Astrocyte (in vitro differentiated cells and primary cell): ENCODE results near the gene THBS4. TPM values are rescaled to one million over a fixed set of nuclear protein-coding genes. Genes with fewer than 3 reads are reported as not detected.

Source experiments
- DNase-seq: peaks from one replicate; pipeline ENCODE4 v3.0.0-alpha.2; 2010; ENCODE audit warnings: low read depth
- FAIRE-seq: peaks from 2 replicates; lab custom pipeline; 2011; peaks lifted over from hg19 to GRCh38; lab: Jason Lieb, UNC
- H2AFZ ChIP-seq: 2 replicates; pipeline ENCODE4 v1.6.0; 2012; ENCODE audit warnings: low read depth, low read length, inconsistent platforms
- H3K27ac ChIP-seq: 2 replicates; pipeline ENCODE4 v1.5.1; 2011; ENCODE audit warnings: low read depth, low read length, inconsistent platforms
- H3K27me3 ChIP-seq: 2 replicates; pipeline ENCODE4 v1.6.0; 2011; ENCODE audit warnings: low read length, inconsistent platforms; ENCODE audit not compliant: insufficient read depth
- H3K36me3 ChIP-seq: 2 replicates; pipeline ENCODE4 v1.5.1; 2011; ENCODE audit warnings: low read length, inconsistent platforms; ENCODE audit not compliant: insufficient read depth
- H3K4me1 ChIP-seq: 2 replicates; pipeline ENCODE4 v1.5.1; 2011; ENCODE audit warnings: low read length, inconsistent platforms; ENCODE audit not compliant: insufficient read depth
- H3K4me2 ChIP-seq: 2 replicates; pipeline ENCODE4 v1.6.0; 2012; ENCODE audit warnings: low read length, inconsistent platforms
- H3K4me3 ChIP-seq: 2 replicates; pipeline ENCODE4 v1.5.1; 2011; ENCODE audit warnings: low read depth, mild to moderate bottlenecking, low read length, inconsistent platforms; ENCODE audit not compliant: insufficient read depth
- H3K79me2 ChIP-seq: 2 replicates; pipeline ENCODE4 v1.6.0; 2012; ENCODE audit warnings: mild to moderate bottlenecking, low read length, inconsistent platforms; ENCODE audit not compliant: insufficient read depth
- H3K9ac ChIP-seq: 2 replicates; pipeline ENCODE4 v1.6.0; 2012; ENCODE audit warnings: mild to moderate bottlenecking, low read length, inconsistent platforms
- H3K9me3 ChIP-seq: 2 replicates; pipeline ENCODE4 v1.5.1; 2012; ENCODE audit warnings: low read depth, mild to moderate bottlenecking, low read length, inconsistent platforms; ENCODE audit not compliant: insufficient read depth
- H4K20me1 ChIP-seq: 2 replicates; pipeline ENCODE4 v1.6.0; 2012; ENCODE audit warnings: low read length, inconsistent platforms; ENCODE audit not compliant: insufficient read depth
- H3K27ac Mint-ChIP-seq: one replicate; pipeline ENCODE4 v1.8.0; 2021; ENCODE audit warnings: mild to moderate bottlenecking, mixed read lengths; ENCODE audit not compliant: unreplicated experiment
- H3K27me3 Mint-ChIP-seq: one replicate; pipeline ENCODE4 v1.8.0; 2021; ENCODE audit warnings: low read depth, mixed read lengths; ENCODE audit not compliant: unreplicated experiment
- H3K36me3 Mint-ChIP-seq: one replicate; pipeline ENCODE4 v1.8.0; 2021; ENCODE audit warnings: low read depth, mixed read lengths; ENCODE audit not compliant: unreplicated experiment
- H3K4me1 Mint-ChIP-seq: one replicate; pipeline ENCODE4 v1.8.0; 2021; ENCODE audit warnings: low read depth, mixed read lengths; ENCODE audit not compliant: unreplicated experiment
- H3K4me3 Mint-ChIP-seq: one replicate; pipeline ENCODE4 v1.8.0; 2021; ENCODE audit warnings: mild to moderate bottlenecking, moderate library complexity, mixed read lengths; ENCODE audit not compliant: unreplicated experiment
- H3K9me3 Mint-ChIP-seq: one replicate; pipeline ENCODE4 v1.8.0; 2021; ENCODE audit warnings: mild to moderate bottlenecking, mixed read lengths; ENCODE audit not compliant: unreplicated experiment
- CTCF ChIP-seq: IDR thresholded peaks from 2 replicates; pipeline ENCODE4 v1.5.1; 2011; ENCODE audit warnings: low read depth, mild to moderate bottlenecking, inconsistent platforms, low read length, moderate library complexity; ENCODE audit not compliant: insufficient read depth
- EZH2 ChIP-seq: IDR thresholded peaks from 2 replicates; pipeline ENCODE4 v1.6.1; 2012; ENCODE audit warnings: mild to moderate bottlenecking, low read length, inconsistent platforms; ENCODE audit not compliant: insufficient read depth
- total RNA-seq: library from RNA; stranded (reverse); gene quantifications from 2 replicates; pipeline ENCODE4 v1.2.1, GENCODE V29; 2021

THBS4 gene
- total RNA-seq, 1 donor from 2014 or later = 1.1 TPM

GRCh38 chr5:80034559-80034958 is 589 bp upstream of the THBS4 start:
- H3K9me3 Mint-ChIP-seq = no peaks in the 10 kb centered on the region
- H4K20me1 ChIP-seq = no peaks in the 10 kb centered on the region
- no peaks in the 10 kb centered on the region for H3K36me3 ChIP-seq
- no peaks in the 10 kb centered on the region for H3K36me3 Mint-ChIP-seq
- no peak for DNase-seq
- no peaks in the 10 kb centered on the region for H3K79me2 ChIP-seq
- H3K9ac ChIP-seq = no peak overlapping the region
- no peaks in the 10 kb centered on the region for H3K4me1 ChIP-seq
- no peak for FAIRE-seq
- peak overlapping the region; percentile 62 for H3K4me3 Mint-ChIP-seq
- peaks cover 42% of the 10 kb centered on the region for H3K27me3 ChIP-seq
- H3K27me3 Mint-ChIP-seq = peaks cover 45% of the 10 kb centered on the region
- H3K27ac Mint-ChIP-seq = no peak overlapping the region
- no peak overlapping the region for H3K4me3 ChIP-seq
- TF ChIP-seq EZH2 (no peak), CTCF (no peak)
- H2AFZ ChIP-seq = peak overlapping the region; percentile 68
- H3K27ac ChIP-seq = no peak overlapping the region
- H3K4me2 ChIP-seq = peak overlapping the region; percentile 76
- H3K9me3 ChIP-seq = no peaks in the 10 kb centered on the region
- no peaks in the 10 kb centered on the region for H3K4me1 Mint-ChIP-seq

DNA sequence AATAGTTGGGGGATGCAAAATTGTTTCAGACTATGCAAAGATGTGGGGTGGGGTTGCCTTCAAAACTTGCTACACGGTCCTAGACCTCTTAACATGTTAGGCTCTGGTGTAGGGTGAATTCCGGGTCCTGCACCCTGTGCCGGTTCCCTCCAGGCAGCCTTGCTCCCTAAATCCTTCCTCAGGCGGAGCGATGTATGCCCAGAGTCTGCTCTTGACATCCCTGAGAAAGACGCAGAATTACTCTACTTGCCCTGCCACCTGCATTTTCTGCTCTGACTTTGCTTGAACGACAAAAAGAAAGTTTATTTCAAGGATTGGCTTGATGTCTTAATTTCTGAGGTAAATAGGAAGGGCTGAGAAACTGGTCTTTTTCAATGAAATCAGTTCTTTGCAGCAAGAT is 691 bp downstream of the THBS4 start:
- H3K27me3 Mint-ChIP-seq = peaks cover 49% of the 10 kb centered on the region
- no peak for FAIRE-seq

More for the DNA sequence above, 691 bp downstream of the THBS4 start:
- H3K4me2 ChIP-seq = peak overlapping the region; percentile 76
- H3K9me3 ChIP-seq = no peaks in the 10 kb centered on the region
- Mint-ChIP-seq H3K4me3 (peak overlapping the region; percentile 75), H3K36me3 (no peaks in the 10 kb centered on the region), H3K9me3 (no peaks in the 10 kb centered on the region), H3K27ac (no peak overlapping the region), H3K4me1 (no peaks in the 10 kb centered on the region)
- H2AFZ ChIP-seq = no peak overlapping the region
- H3K79me2 ChIP-seq = no peaks in the 10 kb centered on the region
- H3K27ac ChIP-seq = no peak overlapping the region
- no peak overlapping the region for H3K9ac ChIP-seq
- no peak overlapping the region for H3K4me3 ChIP-seq
- no peaks in the 10 kb centered on the region for H3K36me3 ChIP-seq
- no peak for TF ChIP-seq EZH2
- TF ChIP-seq CTCF = no peak
- H4K20me1 ChIP-seq = no peaks in the 10 kb centered on the region
- H3K4me1 ChIP-seq = no peaks in the 10 kb centered on the region
- peaks cover 42% of the 10 kb centered on the region for H3K27me3 ChIP-seq
- DNase-seq = no peak
